Lower leg skin (tissue), 3 donors: ENCODE measurements around the gene CTNNA2.

Experiments used
- POLR2A ChIP-seq, 2 donors: fragments of 450-650 bp; IDR thresholded peaks; one replicate each; pipeline ENCODE4 v1.6.1; 2016 to 2017; ENCODE audit warnings: antibody characterized with exemption in 2 of 2, mild to moderate bottlenecking in 1 of 2, moderate library complexity in 1 of 2
- TF ChIP-seq, protein P1 (sequence below), 3 donors: fragments of 450-650 bp; IDR thresholded peaks; one replicate each; pipeline ENCODE4 v1.5.1; 2016; ENCODE audit warnings: antibody characterized with exemption in 3 of 3, mild to moderate bottlenecking in 3 of 3, moderate library complexity in 2 of 3

DNA sequence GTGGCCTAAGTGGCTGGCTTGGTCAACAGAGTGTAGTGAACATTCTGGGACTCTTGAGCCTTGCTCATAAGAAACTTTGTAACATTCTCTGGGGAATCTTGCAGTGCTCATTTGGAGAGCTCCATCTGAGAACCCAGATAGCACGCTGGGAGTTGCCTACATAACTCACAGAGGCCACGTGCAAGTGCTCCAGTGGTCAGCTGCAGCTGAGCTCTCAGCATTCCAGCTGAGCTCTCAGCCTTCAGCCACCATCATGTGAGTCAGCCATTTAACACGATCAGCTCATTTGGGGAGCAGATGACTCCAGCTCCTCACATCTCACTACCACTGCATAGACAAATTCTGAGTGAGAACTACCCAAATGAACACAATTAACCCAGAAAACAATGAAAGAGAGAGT lies 25.5 kb upstream of the CTNNA2 start:
- TF ChIP-seq POLR2A (IDR thresholded peaks at IDR 0.05): no peak
- TF ChIP-seq, protein P1, sequence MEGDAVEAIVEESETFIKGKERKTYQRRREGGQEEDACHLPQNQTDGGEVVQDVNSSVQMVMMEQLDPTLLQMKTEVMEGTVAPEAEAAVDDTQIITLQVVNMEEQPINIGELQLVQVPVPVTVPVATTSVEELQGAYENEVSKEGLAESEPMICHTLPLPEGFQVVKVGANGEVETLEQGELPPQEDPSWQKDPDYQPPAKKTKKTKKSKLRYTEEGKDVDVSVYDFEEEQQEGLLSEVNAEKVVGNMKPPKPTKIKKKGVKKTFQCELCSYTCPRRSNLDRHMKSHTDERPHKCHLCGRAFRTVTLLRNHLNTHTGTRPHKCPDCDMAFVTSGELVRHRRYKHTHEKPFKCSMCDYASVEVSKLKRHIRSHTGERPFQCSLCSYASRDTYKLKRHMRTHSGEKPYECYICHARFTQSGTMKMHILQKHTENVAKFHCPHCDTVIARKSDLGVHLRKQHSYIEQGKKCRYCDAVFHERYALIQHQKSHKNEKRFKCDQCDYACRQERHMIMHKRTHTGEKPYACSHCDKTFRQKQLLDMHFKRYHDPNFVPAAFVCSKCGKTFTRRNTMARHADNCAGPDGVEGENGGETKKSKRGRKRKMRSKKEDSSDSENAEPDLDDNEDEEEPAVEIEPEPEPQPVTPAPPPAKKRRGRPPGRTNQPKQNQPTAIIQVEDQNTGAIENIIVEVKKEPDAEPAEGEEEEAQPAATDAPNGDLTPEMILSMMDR (IDR thresholded peaks at IDR 0.05): no peak
